Measurements from ENCODE around the gene FNDC11. TPM values are rescaled to one million over a fixed set of nuclear protein-coding genes. Genes with fewer than 3 reads are reported as not detected.

FNDC11 gene
- total RNA-seq, 2 experiments from 2014 or later = 0.41 to 3.0 TPM

DNA sequence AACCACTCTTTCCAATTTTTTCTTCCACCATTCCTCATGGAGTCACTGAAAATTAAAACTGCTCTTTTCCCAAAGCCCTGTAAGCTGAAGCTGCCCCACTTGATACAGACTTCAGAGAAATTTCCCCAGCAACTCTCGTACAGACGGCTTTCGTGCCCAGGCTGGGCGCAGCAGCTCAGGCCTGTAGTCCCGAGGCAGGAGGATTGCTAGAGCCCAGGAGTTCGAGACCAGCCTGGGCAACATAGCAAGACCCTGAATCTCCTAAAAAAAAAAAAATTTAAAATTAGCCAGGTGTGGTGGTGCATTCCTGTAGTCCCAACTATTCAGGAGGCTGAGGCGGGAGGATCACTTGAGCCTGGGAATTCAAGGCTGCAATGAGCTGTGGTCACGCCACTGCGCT lies 26.8 kb upstream of the FNDC11 start:
- no TSS peak for BruUV-seq (replicated peaks)
- no peak overlapping the region for H3K27ac ChIP-seq (ENCODE audit: low read depth, low read length, poor library complexity, severe bottlenecking)
- no peak overlapping the region for H3K4me3 ChIP-seq (ENCODE audit: low read depth, low read length, poor library complexity, severe bottlenecking)
- intact Hi-C loops (cut with micrococcal nuclease; ENCODE audit: unreplicated experiment) = no loop called here
- H3K9me3 ChIP-seq (ENCODE audit: low read length) = peaks cover 6% of the 10 kb centered on the region; the same call in 1 of the 2 replicates
- no peak overlapping the region for H3K4me2 ChIP-seq (ENCODE audit: low read length)
- TF ChIP-seq, protein P1, sequence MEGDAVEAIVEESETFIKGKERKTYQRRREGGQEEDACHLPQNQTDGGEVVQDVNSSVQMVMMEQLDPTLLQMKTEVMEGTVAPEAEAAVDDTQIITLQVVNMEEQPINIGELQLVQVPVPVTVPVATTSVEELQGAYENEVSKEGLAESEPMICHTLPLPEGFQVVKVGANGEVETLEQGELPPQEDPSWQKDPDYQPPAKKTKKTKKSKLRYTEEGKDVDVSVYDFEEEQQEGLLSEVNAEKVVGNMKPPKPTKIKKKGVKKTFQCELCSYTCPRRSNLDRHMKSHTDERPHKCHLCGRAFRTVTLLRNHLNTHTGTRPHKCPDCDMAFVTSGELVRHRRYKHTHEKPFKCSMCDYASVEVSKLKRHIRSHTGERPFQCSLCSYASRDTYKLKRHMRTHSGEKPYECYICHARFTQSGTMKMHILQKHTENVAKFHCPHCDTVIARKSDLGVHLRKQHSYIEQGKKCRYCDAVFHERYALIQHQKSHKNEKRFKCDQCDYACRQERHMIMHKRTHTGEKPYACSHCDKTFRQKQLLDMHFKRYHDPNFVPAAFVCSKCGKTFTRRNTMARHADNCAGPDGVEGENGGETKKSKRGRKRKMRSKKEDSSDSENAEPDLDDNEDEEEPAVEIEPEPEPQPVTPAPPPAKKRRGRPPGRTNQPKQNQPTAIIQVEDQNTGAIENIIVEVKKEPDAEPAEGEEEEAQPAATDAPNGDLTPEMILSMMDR (conservative IDR thresholded peaks at IDR 0.05; ENCODE audit: low read length) = no peak
- no peak for TF ChIP-seq EZH2phosphoT487 (IDR thresholded peaks at IDR 0.05; ENCODE audit: borderline replicate concordance, low read depth, low read length)
- no peak for DNase-seq (ENCODE audit: low spot score)
- ChIA-PET CTCF (ENCODE audit: unreplicated experiment) (no interaction called here), POLR2A (no interaction called here)
- H4K20me1 ChIP-seq (ENCODE audit: insufficient read depth, low read length) = no peaks in the 10 kb centered on the region
- peaks cover 18% of the 10 kb centered on the region for H3K36me3 ChIP-seq (ENCODE audit: insufficient read depth, low read length)
- H3K9me2 ChIP-seq (ENCODE audit: insufficient read depth, low read length) = no peaks in the 10 kb centered on the region
- H2AFZ ChIP-seq (ENCODE audit: low read length) = no peak overlapping the region
- no peaks in the 10 kb centered on the region for H3K79me2 ChIP-seq (ENCODE audit: insufficient read depth, low read depth, low read length)
- H3K4me1 ChIP-seq (ENCODE audit: insufficient read depth, low read length, poor library complexity, severe bottlenecking) = no peaks in the 10 kb centered on the region

DNA sequence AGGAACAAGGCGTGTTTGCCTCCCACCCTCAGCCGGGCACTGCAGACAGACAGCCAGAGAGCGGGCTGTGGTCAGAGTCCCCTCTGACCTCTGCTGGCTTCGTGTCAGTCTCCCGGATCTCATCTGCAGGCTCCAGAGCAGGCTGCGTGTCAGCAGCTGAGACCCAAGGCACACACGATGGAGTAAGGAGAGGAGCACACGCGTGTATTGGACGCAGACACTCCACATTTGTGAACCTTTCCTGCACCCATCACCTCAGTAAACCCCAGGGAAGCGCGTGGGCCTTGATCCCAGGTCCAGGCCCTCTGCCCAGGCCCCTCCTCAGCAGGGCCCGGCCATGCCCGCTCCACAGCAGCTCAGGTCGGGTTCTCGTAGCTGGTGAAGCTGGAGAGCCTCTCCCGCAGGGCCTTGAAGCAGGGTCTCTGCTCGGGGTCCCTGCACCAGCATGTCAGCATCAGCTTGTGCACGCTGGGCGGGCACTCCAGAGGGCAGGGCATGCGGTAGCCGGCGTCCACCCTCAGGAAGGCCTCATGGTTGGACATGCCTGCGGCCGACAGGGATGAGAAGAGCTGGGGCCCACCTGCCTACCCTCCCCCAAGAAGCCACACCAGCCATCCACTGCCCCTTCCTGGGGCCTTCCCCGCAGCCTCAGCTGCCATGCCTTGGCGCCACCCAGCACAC lies 24.6 kb upstream of the FNDC11 start:
- no peaks in the 10 kb centered on the region for H3K9me3 ChIP-seq (ENCODE audit: low read length)
- no peak overlapping the region for H2AFZ ChIP-seq (ENCODE audit: low read length)
- no peaks in the 10 kb centered on the region for H4K20me1 ChIP-seq (ENCODE audit: insufficient read depth, low read length)
- H3K36me3 ChIP-seq (ENCODE audit: insufficient read depth, low read length) = no peaks in the 10 kb centered on the region
- H3K27ac ChIP-seq (ENCODE audit: low read depth, low read length, poor library complexity, severe bottlenecking) = no peak overlapping the region
- no peak overlapping the region for H3K4me3 ChIP-seq (ENCODE audit: low read depth, low read length, poor library complexity, severe bottlenecking)
- no peak for DNase-seq (ENCODE audit: low spot score)
- no peaks in the 10 kb centered on the region for H3K4me1 ChIP-seq (ENCODE audit: insufficient read depth, low read length, poor library complexity, severe bottlenecking)
- ChIA-PET POLR2A (no interaction called here), CTCF (ENCODE audit: unreplicated experiment) (no interaction called here)
- H3K79me2 ChIP-seq (ENCODE audit: insufficient read depth, low read depth, low read length) = no peaks in the 10 kb centered on the region
- H3K9me2 ChIP-seq (ENCODE audit: insufficient read depth, low read length) = no peaks in the 10 kb centered on the region
- H3K4me2 ChIP-seq (ENCODE audit: low read length) = no peak overlapping the region
- no TSS peak for BruUV-seq (replicated peaks)
- TF ChIP-seq, protein P1 (conservative IDR thresholded peaks at IDR 0.05; ENCODE audit: low read length) = no peak
- TF ChIP-seq EZH2phosphoT487 (IDR thresholded peaks at IDR 0.05; ENCODE audit: borderline replicate concordance, low read depth, low read length) = no peak
- intact Hi-C loops (cut with micrococcal nuclease; ENCODE audit: unreplicated experiment) = no loop called here
